ENCODE measurements around the gene PEX10. TPM values are rescaled to one million over a fixed set of nuclear protein-coding genes. Genes with fewer than 3 reads are reported as not detected.
A peak's percentile ranks its signal among the peaks of the same experiment; 100 is the strongest.

PEX10 gene
- total RNA-seq, 2 donors from 2014 or later: 38.3 to 49.9 TPM

DNA sequence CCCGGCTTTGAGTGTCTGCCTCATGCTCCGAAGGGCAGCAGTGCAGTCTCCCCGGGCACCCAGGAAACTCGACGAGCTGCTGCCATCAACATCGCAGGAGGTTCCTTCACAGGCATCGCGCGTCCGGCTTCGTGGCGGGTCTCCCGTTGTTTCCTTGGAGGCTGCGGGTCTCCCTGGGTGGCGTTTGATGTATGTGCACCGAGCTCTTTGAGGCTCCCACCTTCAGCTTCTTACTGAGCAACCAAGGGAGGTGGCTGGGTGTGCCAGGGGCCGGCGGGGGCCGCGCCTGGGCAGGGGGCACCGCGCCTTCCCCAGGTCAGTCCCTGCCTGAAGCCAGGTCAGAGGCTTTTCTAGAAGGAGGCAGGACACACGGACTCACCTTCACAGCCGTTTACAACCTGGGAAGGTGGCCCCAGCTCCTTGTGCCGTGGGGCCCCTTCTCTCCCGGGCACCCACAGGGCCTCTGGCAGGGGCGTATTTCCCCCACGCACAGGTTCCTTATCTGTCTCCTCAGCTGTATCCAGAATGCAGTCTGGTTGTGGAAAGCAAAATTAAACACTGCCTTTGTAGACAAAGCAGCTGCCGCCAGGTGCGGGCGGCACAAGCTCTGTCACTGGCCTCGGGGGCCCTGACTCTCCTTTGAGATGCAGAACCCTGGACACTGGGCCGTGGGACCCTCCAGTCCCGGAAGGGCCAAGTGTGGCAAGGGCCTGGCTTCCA, 21.7 kb upstream of the PEX10 start:
- 74% methylated on average over 32 of the region's 34 CpGs for WGBS
- H3K4me3 ChIP-seq: no peak overlapping the region
- H3K36me3 ChIP-seq: no peaks in the 10 kb centered on the region
- TF ChIP-seq POLR2A (IDR thresholded peaks at IDR 0.05) (no peak), POLR2AphosphoS5 (IDR thresholded peaks at IDR 0.05) (no peak)
- TF ChIP-seq, protein P1, sequence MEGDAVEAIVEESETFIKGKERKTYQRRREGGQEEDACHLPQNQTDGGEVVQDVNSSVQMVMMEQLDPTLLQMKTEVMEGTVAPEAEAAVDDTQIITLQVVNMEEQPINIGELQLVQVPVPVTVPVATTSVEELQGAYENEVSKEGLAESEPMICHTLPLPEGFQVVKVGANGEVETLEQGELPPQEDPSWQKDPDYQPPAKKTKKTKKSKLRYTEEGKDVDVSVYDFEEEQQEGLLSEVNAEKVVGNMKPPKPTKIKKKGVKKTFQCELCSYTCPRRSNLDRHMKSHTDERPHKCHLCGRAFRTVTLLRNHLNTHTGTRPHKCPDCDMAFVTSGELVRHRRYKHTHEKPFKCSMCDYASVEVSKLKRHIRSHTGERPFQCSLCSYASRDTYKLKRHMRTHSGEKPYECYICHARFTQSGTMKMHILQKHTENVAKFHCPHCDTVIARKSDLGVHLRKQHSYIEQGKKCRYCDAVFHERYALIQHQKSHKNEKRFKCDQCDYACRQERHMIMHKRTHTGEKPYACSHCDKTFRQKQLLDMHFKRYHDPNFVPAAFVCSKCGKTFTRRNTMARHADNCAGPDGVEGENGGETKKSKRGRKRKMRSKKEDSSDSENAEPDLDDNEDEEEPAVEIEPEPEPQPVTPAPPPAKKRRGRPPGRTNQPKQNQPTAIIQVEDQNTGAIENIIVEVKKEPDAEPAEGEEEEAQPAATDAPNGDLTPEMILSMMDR (IDR thresholded peaks at IDR 0.05): no peak
- H3K27ac ChIP-seq: no peak overlapping the region
- H3K27me3 ChIP-seq (replicated peaks; ENCODE audit: insufficient read depth): no peaks in the 10 kb centered on the region
- no peaks in the 10 kb centered on the region for H3K4me1 ChIP-seq (replicated peaks)
- intact Hi-C loops (cut with DNase I): no loop called here
- DNase-seq (ENCODE audit: low spot score): no peak
- H3K9me3 ChIP-seq: no peaks in the 10 kb centered on the region

DNA sequence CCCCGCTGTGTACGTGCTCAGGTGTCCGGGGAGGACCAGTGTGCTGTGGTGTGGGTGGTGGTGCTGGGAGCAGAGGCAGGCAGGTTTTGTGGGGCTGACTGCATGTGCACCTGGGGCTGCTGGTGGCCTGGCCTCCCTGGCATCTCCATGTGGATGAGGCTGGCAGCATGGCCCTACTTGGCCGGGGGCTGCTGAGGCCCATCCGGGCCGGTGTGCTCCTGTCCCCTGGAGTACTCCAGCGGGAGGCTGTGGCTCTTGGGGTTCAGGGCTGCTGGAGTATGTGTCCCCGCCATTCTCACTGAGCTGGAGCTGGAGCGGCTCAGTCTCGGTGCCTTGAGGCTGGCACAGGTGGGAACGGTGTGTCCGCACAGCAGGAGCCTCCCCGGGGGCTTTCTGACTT, 20.8 kb upstream of the PEX10 start:
- no peak overlapping the region for H3K27ac ChIP-seq
- DNase-seq (ENCODE audit: low spot score): no peak
- WGBS: 82% methylated on average over 13 of the region's 13 CpGs

DNA sequence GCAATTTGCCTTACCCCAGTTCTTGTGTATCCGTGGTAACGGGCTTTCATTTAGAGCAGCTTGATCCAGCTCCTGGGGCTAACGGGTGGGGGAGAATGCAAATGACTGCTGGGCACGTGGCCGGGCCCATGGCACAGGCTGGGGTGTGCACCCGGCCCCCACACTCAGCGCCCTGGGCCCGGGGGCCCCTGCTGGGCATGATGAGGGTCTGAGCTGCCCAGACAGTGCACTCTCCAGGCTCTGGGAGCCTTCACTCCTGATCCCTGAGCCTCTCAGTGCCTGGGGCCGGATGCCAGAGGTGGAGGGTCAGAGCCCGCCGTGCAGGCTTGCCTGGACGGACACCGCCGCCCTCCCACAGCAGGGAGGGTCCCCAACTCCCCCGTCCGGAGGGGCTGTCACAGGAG, 20.1 kb upstream of the PEX10 start:
- 34% methylated on average over 16 of the region's 16 CpGs for WGBS
- Histone ChIP-seq H3K4me3 (no peak overlapping the region), H3K4me1 (replicated peaks) (no peaks in the 10 kb centered on the region), H3K36me3 (no peaks in the 10 kb centered on the region), H3K27ac (peak overlapping the region in 1 of 2 donors; percentile 35), H3K27me3 (replicated peaks; ENCODE audit: insufficient read depth) (no peaks in the 10 kb centered on the region), H3K9me3 (no peaks in the 10 kb centered on the region)
- intact Hi-C loops (cut with DNase I): no loop called here
- TF ChIP-seq, protein P1 (IDR thresholded peaks at IDR 0.05): no peak
- no peak for TF ChIP-seq POLR2A (IDR thresholded peaks at IDR 0.05)
- TF ChIP-seq POLR2AphosphoS5 (IDR thresholded peaks at IDR 0.05): no peak
- no peak for DNase-seq (ENCODE audit: low spot score)

More for the DNA sequence above, 20.8 kb upstream of the PEX10 start:
- no peaks in the 10 kb centered on the region for H3K36me3 ChIP-seq
- intact Hi-C loops (cut with DNase I): no loop called here
- no peaks in the 10 kb centered on the region for H3K4me1 ChIP-seq (replicated peaks)
- H3K9me3 ChIP-seq: no peaks in the 10 kb centered on the region
- TF ChIP-seq, protein P1 (IDR thresholded peaks at IDR 0.05): no peak
- TF ChIP-seq POLR2A (IDR thresholded peaks at IDR 0.05): no peak
- TF ChIP-seq POLR2AphosphoS5 (IDR thresholded peaks at IDR 0.05): no peak
- no peak overlapping the region for H3K4me3 ChIP-seq
- no peaks in the 10 kb centered on the region for H3K27me3 ChIP-seq (replicated peaks; ENCODE audit: insufficient read depth)

DNA sequence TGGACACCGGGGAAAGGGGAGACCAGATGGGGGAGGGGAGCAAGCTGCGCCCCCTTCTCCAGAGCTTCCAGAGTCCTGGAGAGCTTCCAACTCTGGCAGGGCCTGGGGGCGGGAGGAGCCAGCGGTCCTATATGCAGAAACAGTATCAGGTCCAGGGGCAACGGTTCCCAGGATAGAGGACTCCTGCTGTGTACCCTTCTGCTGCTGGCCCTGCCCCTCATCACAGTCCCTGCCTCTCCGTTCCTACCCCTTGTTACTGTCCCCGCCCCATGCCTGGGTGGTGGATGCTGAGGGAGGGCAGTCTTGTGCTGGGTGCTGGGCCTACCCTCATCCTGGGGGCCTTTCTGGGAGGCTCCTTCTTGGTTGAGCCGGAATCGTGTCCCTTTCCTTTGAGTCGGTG, 19.2 kb upstream of the PEX10 start:
- Histone ChIP-seq H3K27me3 (replicated peaks; ENCODE audit: insufficient read depth) (no peaks in the 10 kb centered on the region), H3K4me1 (replicated peaks) (no peaks in the 10 kb centered on the region), H3K36me3 (no peaks in the 10 kb centered on the region), H3K4me3 (no peak overlapping the region), H3K9me3 (no peaks in the 10 kb centered on the region), H3K27ac (peak overlapping the region; percentile 35 to 51)
- no peak for DNase-seq (ENCODE audit: low spot score)
- no peak for TF ChIP-seq POLR2AphosphoS5 (IDR thresholded peaks at IDR 0.05)
- no peak for TF ChIP-seq POLR2A (IDR thresholded peaks at IDR 0.05)
- TF ChIP-seq, protein P1 (IDR thresholded peaks at IDR 0.05): no peak
- intact Hi-C loops (cut with DNase I): no loop called here
- 33% methylated on average over 9 of the region's 10 CpGs for WGBS

DNA sequence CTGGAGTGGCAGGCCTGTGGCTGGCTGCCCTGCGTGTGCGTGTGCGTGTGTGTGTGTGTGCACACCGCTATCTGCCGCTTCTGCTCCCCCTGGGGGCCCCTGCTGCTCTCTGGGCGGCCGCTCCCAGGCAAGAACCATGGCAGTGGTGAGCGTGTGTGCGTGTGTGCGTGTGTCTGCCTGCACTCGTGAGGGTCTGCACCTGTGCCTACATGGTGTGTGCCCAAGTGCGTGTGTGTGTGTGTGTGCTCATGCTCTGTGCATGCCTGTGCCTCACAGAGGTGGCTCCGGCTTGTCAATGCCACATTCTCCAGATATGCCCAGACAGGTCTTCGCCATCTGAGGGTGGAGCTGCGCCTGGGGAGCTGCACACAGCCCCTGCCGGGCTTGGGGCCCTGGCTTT, 18.7 kb upstream of the PEX10 start:
- intact Hi-C loops (cut with DNase I): no loop called here
- TF ChIP-seq POLR2AphosphoS5 (IDR thresholded peaks at IDR 0.05) (peak; percentile 38), POLR2A (IDR thresholded peaks at IDR 0.05) (peak; percentile 47)
- TF ChIP-seq, protein P1 (IDR thresholded peaks at IDR 0.05): no peak
- H3K9me3 ChIP-seq: no peaks in the 10 kb centered on the region
- no peaks in the 10 kb centered on the region for H3K36me3 ChIP-seq
- WGBS: 19% methylated on average over 6 of the region's 16 CpGs
- H3K27me3 ChIP-seq (replicated peaks; ENCODE audit: insufficient read depth): no peaks in the 10 kb centered on the region
- H3K4me1 ChIP-seq (replicated peaks): no peaks in the 10 kb centered on the region
- no peak overlapping the region for H3K4me3 ChIP-seq
- DNase-seq (ENCODE audit: low spot score): peak; percentile 55
- peak overlapping the region; percentile 35 to 51 for H3K27ac ChIP-seq
